Stimulated activated CD4-positive, alpha-beta T cell treated with anti-CD3 and anti-CD28 coated beads, Interleukin-15, amount 100 ng/mL, for 48 hours (primary cell): ENCODE data around the gene FRS2.

Experiments
- DNase-seq, 2 donors: peaks; one replicate each; pipeline ENCODE4 v3.0.0-alpha.2; 2020; ENCODE audit warnings: low read depth in 2 of 2

FRS2 gene

DNA sequence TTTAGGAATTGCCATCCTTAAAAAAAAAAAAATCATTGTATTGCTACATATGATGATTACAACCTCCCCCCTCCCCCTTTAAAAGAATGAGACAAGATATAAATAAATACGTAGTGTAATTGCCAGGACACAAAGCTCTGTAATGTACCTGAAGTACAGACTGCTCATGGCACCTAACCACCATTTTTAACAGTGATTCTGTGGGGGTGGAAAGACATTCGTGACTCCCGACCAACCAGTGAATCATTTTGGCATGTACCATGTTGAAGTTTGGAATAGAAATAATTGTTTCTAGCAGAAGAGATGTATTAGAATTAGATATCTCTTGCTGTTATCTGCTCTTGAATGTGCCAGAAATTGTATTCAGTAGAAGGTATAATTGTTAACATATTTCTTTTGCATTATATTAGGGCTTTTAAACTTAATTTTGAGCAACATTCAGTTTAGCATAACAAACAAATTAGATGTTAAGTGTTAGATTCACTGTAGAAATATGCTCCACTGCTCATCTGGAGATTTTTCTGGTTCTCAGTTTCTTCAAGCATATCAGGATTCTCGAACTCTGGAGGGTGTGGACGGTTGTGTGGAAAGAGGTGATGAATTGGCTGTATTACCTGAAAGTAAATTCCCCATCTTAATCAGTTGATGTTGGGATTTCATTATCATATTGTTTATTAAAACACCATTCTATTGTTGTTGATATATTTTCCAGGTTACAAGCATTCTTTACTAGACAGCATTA is 31.1 kb downstream of the FRS2 start:
- no peak for DNase-seq

- DNase-seq = no peak
Observed at GRCh38 chr12:69502345-69503081, 32.3 kb downstream of the FRS2 start.

DNA sequence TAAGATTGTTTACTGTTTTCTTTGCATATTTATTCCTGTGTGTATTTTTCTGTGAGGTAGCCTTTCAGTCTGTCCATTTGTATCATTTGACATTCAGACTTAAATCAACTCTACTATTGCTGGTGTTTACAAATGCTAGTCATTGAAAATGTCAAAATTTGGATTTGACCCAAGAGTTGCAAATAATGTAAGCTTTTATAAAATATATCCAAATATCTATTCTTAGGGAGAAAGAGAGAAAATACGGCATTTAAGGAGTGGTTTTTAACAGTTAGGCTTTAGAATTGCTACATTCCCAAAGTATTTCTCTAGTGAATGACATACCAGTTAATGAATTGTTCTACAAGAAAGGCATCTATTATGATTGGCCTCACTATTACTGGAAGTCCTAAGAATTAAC is 37.9 kb downstream of the FRS2 start:
- DNase-seq = no peak

GRCh38 chr12:69508621-69509020 is 38.4 kb downstream of the FRS2 start:
- no peak for DNase-seq

DNA sequence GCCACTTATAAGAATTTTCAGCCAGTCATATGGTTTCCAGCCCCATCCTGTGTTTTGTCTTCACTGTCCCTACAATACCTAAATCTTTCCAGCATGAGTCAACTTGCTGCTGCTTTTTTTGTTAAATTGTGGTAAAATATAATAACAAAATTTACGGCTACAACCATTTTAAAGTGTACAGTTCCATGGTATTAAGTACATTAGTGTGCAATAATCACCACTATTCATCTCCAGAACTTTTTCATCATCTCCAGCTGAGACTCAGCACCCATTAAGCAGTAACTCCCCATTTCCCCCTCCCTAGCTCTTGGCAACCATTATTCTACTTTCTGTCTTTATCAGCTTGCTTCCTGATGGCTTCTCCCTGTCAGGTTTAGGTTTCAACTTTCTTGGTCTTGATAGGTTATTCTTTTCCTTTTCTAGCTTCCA is 39.1 kb downstream of the FRS2 start:
- no peak for DNase-seq

- DNase-seq = no peak
Observed at GRCh38 chr12:69509904-69510827, 40.0 kb downstream of the FRS2 start.

GRCh38 chr12:69511016-69511415 is 40.8 kb downstream of the FRS2 start:
- DNase-seq = no peak

- no peak for DNase-seq
Observed at GRCh38 chr12:69511469-69512267, 41.5 kb downstream of the FRS2 start.

DNA sequence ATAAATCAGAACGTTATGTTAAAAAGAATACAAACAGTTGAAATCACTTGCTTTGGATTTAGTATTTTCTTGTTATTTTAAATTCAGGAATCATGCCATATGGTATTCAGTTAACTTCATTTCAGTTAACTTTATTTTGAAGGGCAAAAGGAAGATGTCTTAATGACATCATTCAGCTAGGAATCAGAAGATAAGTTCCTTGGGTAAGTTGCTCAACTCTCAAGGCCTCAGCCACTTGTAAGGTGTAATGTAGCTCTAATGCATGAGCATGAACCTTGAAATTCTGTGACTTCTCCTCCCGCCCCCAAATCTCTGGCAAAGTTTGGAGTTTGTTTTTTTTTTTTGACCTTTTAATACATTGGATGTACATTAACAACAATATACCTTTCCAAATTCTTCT is 42.6 kb downstream of the FRS2 start:
- DNase-seq = no peak

DNA sequence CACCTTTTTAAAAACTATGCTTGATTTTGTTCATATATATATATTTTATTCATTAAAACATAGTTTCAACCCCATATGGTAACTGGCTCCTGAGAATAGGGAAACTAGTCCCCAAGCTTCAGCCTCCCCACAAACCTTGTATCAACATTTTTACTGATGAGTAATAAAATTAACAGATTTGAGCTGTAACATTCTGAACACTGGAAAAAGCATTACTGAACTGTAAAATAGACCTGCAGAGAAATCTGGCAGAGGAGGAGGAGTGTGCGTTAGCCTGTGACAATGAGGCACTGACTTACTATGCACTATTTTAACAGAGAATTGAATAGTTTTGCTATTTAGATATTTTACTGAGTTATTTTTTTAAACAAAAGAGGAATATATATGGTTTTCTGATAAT is 43.1 kb downstream of the FRS2 start:
- DNase-seq = no peak

- DNase-seq = no peak
Observed at GRCh38 chr12:69514111-69514510, 43.9 kb downstream of the FRS2 start.

GRCh38 chr12:69514845-69515244 is 44.7 kb downstream of the FRS2 start:
- no peak for DNase-seq

- DNase-seq = no peak
Observed at GRCh38 chr12:69515394-69515930, 45.3 kb downstream of the FRS2 start.

GRCh38 chr12:69516950-69517349 is 46.8 kb downstream of the FRS2 start:
- no peak for DNase-seq

DNA sequence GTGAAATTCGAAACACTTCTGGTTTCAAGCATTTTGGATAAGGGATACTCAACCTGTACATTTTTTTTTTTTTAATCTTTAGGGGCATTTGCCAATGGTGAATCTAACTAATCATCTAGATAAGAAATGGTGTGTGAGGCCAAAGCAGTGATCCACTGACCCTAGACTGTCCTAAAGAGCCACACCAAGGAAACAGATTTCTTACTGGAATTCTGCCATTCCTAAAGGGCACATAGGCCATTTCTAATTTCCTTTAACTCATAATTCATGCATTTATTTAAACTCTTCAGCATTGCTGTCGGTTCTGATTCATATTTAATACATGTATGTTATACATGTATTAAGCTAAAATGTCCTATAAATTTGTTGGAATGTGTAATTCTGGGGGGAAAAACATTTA is 47.2 kb downstream of the FRS2 start:
- no peak for DNase-seq

DNA sequence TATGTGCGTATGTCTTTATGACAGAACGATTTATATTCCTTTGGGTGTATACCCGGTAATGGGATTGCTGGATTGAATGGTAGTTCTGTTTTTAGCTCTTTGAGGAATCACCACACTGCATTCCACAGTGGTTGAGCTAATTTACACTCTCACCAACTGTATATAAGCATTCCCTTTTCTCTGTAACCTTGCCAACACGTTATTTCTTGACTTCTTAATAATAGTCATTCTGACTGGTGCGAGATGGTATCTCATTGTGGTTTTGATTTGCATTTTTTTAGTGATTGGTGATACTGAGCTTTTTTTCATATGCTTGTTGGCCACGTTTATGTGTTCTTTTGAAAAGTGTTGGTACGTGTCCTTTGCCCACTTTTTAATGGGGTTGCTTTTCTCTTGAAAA is 49.7 kb downstream of the FRS2 start:
- no peak for DNase-seq

DNA sequence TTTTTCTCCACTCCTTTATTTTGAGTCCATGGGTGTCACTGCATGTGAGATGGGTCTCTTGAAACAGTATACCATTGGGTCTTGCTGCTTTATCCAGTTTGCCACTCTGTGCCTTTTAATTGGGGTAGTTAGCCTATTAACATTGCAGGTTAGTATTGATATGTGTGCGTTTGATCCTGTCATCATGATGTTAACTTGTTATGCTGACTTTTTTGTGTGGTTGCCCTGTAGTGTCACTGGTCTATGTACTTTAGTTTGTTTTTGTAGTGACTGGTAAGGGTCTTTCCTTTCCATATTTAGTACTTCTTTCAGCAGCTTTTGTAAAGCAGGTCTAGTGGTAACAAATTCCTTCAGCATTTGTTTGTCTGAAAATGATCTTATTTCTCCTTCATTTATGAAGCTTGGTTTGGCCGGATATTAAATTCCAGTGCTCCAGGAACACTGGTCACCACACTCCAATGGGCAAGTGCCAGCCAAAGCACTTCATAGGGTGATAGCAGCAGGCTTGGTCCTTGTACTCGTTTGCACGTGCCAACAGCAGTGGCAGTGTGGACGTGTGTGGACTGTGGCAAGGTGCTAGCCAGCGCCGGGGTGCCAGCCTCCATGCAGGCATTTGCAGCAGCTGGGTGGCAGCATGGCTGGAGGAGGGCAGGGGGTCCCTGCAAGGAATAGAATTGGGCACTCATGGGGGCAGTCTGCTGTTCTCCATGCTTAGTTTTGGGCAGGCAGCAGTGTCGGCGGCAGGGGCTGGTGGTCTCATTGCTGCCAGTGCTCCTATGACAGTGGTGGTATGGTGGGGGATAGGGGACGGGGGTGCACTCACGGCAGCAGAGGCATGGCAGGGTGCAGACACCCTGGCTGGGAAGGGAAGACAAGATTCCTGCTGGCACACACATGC is 53.5 kb downstream of the FRS2 start:
- no peak for DNase-seq

GRCh38 chr12:69524331-69524630 is 54.1 kb downstream of the FRS2 start:
- DNase-seq = no peak

GRCh38 chr12:69524755-69525469 is 54.7 kb downstream of the FRS2 start:
- DNase-seq = no peak
